Central memory CD4-positive, alpha-beta T cell (primary cell): ENCODE data around the gene ARSH.
"Not testable (repeated sequence)": the region's sequence is repeated elsewhere in the genome, so short reads cannot be mapped to it uniquely, and the experiment has no call there.

Experiments used
- DNase-seq: peaks from one replicate; pipeline ENCODE4 v3.0.0; 2022
- total RNA-seq, 3 experiments: gene quantifications; one replicate each; lab custom pipeline; 2026; lab: John Stamatoyannopoulos, UW

The ARSH gene
- 0 reads per million in 3 experiments for total RNA-seq

- DNase-seq: no peak
These were observed at the start of gene ARSH for GRCh38 chrX:3006495-3006894. Gene ARSH, plus strand, starts transcription at chrX:3006546. Its CDS starts 67 bp downstream, at chrX:3006613.

GRCh38 chrX:2958199-2958598 is 48.1 kb upstream of the ARSH start:
- no peak for DNase-seq

GRCh38 chrX:2960861-2961515 is 45.4 kb upstream of the ARSH start:
- DNase-seq: no peak

GRCh38 chrX:2962381-2962780 is 44.0 kb upstream of the ARSH start:
- no peak for DNase-seq

GRCh38 chrX:2963449-2963848 is 42.9 kb upstream of the ARSH start:
- not testable (repeated sequence) for DNase-seq

- not testable (repeated sequence) for DNase-seq
These were observed 42.2 kb upstream of the ARSH start for GRCh38 chrX:2963992-2964794.

- DNase-seq: no peak
These were observed 40.4 kb upstream of the ARSH start for GRCh38 chrX:2965965-2966364.

GRCh38 chrX:2967012-2967411 is 39.3 kb upstream of the ARSH start:
- DNase-seq: no peak

- DNase-seq: no peak
These were observed 38.8 kb upstream of the ARSH start for GRCh38 chrX:2967584-2967983.

- DNase-seq: no peak
These were observed 38.1 kb upstream of the ARSH start for GRCh38 chrX:2967998-2968909.

- DNase-seq: no peak
These were observed 37.3 kb upstream of the ARSH start for GRCh38 chrX:2969021-2969420.

- DNase-seq: no peak
These were observed 34.0 kb upstream of the ARSH start for GRCh38 chrX:2972391-2972790.

GRCh38 chrX:2974961-2975360 is 31.4 kb upstream of the ARSH start:
- no peak for DNase-seq

GRCh38 chrX:2978639-2979038 is 27.7 kb upstream of the ARSH start:
- DNase-seq: not testable (repeated sequence)

- DNase-seq: no peak
These were observed 22.0 kb upstream of the ARSH start for GRCh38 chrX:2984342-2984741.

GRCh38 chrX:2989565-2989964 is 16.8 kb upstream of the ARSH start:
- no peak for DNase-seq

GRCh38 chrX:3010532-3010931 is 4.2 kb downstream of the ARSH start:
- no peak for DNase-seq

- DNase-seq: no peak
These were observed 11.1 kb downstream of the ARSH start for GRCh38 chrX:3017492-3017891.

- no peak for DNase-seq
These were observed 17.8 kb downstream of the ARSH start for GRCh38 chrX:3024176-3024575.

- DNase-seq: no peak
These were observed 19.9 kb downstream of the ARSH start for GRCh38 chrX:3026074-3026815.

GRCh38 chrX:3029129-3029528 is 22.8 kb downstream of the ARSH start:
- no peak for DNase-seq

- no peak for DNase-seq
These were observed 30.9 kb downstream of the ARSH start for GRCh38 chrX:3037218-3037617.
